Measurements from ENCODE around the gene AP3B1. TPM values are rescaled to one million over a fixed set of nuclear protein-coding genes. Genes with fewer than 3 reads are reported as not detected.
"Not testable (repeated sequence)": the region's sequence is repeated elsewhere in the genome, so short reads cannot be mapped to it uniquely, and the experiment has no call there.

The AP3B1 gene
- total RNA-seq, 1 experiment from 2014 or later = 41.8 TPM

GRCh38 chr5:78067581-78067980 is 226.9 kb downstream of the AP3B1 start:
- no CpG with 5 or more reads among the region's 3 CpGs for WGBS (ENCODE audit: extremely low coverage, insufficient read length, low lambda C conversion rate)
- not testable (repeated sequence) for H2BK5ac ChIP-seq (ENCODE audit: insufficient read length, low read length); H2BK20ac ChIP-seq (ENCODE audit: low read depth, low read length, poor library complexity, severe bottlenecking); H3K79me1 ChIP-seq (ENCODE audit: insufficient read depth, low read depth, low read length, poor library complexity, severe bottlenecking); H3K4me1 Mint-ChIP-seq; H3K27me3 ChIP-seq (ENCODE audit: insufficient read depth, low read length); H3K18ac ChIP-seq (ENCODE audit: insufficient read length, low read depth, low read length); H3K4me3 Mint-ChIP-seq; H3K23ac ChIP-seq (ENCODE audit: insufficient read length, low read depth, low read length); H4K20me1 ChIP-seq (ENCODE audit: control insufficient read depth, insufficient read depth, insufficient read length); H4K91ac ChIP-seq (ENCODE audit: insufficient read length, low read depth, low read length); H3K79me2 ChIP-seq (ENCODE audit: insufficient read depth, low read length); H3K27ac ChIP-seq (ENCODE audit: insufficient read length, low read depth, low read length); H2AK5ac ChIP-seq (ENCODE audit: insufficient read length, low read length); DNase-seq; H3K4me2 ChIP-seq (ENCODE audit: insufficient read depth, insufficient read length, low read length); H3K23me2 ChIP-seq (ENCODE audit: insufficient read length, low read depth, low read length, poor library complexity, severe bottlenecking); H3K9me3 ChIP-seq (ENCODE audit: control insufficient read depth, low read depth, low read length); H3K9ac ChIP-seq (ENCODE audit: extremely low read depth, insufficient read length, low read length); H3K27me3 Mint-ChIP-seq (ENCODE audit: low read depth); H3K4ac ChIP-seq (ENCODE audit: low read depth, low read length); H2AFZ ChIP-seq (ENCODE audit: low read length); H2BK120ac ChIP-seq (ENCODE audit: low read depth, low read length, poor library complexity, severe bottlenecking); H4K5ac ChIP-seq (ENCODE audit: insufficient read length, low read depth, low read length); H4K8ac ChIP-seq (replicated peaks; ENCODE audit: insufficient read length, low read depth, low read length); H3K27ac Mint-ChIP-seq; H2BK12ac ChIP-seq (ENCODE audit: insufficient read length, low read depth, low read length); H3K14ac ChIP-seq (ENCODE audit: insufficient read depth, low read length); H3K56ac ChIP-seq (ENCODE audit: insufficient read length, low read depth, low read length); H2BK15ac ChIP-seq (ENCODE audit: low read depth, low read length); H3K4me1 ChIP-seq (ENCODE audit: insufficient read depth, low read length); H3T11ph ChIP-seq (ENCODE audit: low read length)
- Mint-ChIP-seq H3K36me3 (ENCODE audit: insufficient read depth in 1 of 3, low read depth in 3 of 3) (peaks cover 29 to 32% (median 32%) of the 10 kb centered on the region in 3 experiments), H3K9me3 (peaks cover 23 to 26% of the 10 kb centered on the region in 2 experiments)

GRCh38 chr5:78066722-78067121 is 227.8 kb downstream of the AP3B1 start:
- H3K27ac ChIP-seq (ENCODE audit: insufficient read length, low read depth, low read length); H3K4me3 Mint-ChIP-seq; H2AFZ ChIP-seq (ENCODE audit: low read length); H3K56ac ChIP-seq (ENCODE audit: insufficient read length, low read depth, low read length); H2BK120ac ChIP-seq (ENCODE audit: low read depth, low read length, poor library complexity, severe bottlenecking); H3K4me1 Mint-ChIP-seq; H3K4ac ChIP-seq (ENCODE audit: low read depth, low read length); H2BK5ac ChIP-seq (ENCODE audit: insufficient read length, low read length); H4K5ac ChIP-seq (ENCODE audit: insufficient read length, low read depth, low read length); H3K14ac ChIP-seq (ENCODE audit: insufficient read depth, low read length); H3K9me3 ChIP-seq (ENCODE audit: control insufficient read depth, low read depth, low read length); H2BK20ac ChIP-seq (ENCODE audit: low read depth, low read length, poor library complexity, severe bottlenecking); H2BK15ac ChIP-seq (ENCODE audit: low read depth, low read length); H3K23ac ChIP-seq (ENCODE audit: insufficient read length, low read depth, low read length); H4K20me1 ChIP-seq (ENCODE audit: control insufficient read depth, insufficient read depth, insufficient read length); H3K9ac ChIP-seq (ENCODE audit: extremely low read depth, insufficient read length, low read length); H3K4me2 ChIP-seq (ENCODE audit: insufficient read depth, insufficient read length, low read length); H3K79me2 ChIP-seq (ENCODE audit: insufficient read depth, low read length); H3K4me1 ChIP-seq (ENCODE audit: insufficient read depth, low read length); H3K79me1 ChIP-seq (ENCODE audit: insufficient read depth, low read depth, low read length, poor library complexity, severe bottlenecking); H4K91ac ChIP-seq (ENCODE audit: insufficient read length, low read depth, low read length); H3K18ac ChIP-seq (ENCODE audit: insufficient read length, low read depth, low read length); H3K27ac Mint-ChIP-seq; H3K23me2 ChIP-seq (ENCODE audit: insufficient read length, low read depth, low read length, poor library complexity, severe bottlenecking); H3T11ph ChIP-seq (ENCODE audit: low read length); H2AK5ac ChIP-seq (ENCODE audit: insufficient read length, low read length); H4K8ac ChIP-seq (replicated peaks; ENCODE audit: insufficient read length, low read depth, low read length); H2BK12ac ChIP-seq (ENCODE audit: insufficient read length, low read depth, low read length); H3K27me3 Mint-ChIP-seq (ENCODE audit: low read depth); H3K27me3 ChIP-seq (ENCODE audit: insufficient read depth, low read length); DNase-seq: not testable (repeated sequence)
- H3K9me3 Mint-ChIP-seq = peaks cover 23 to 26% of the 10 kb centered on the region in 2 experiments
- WGBS (ENCODE audit: extremely low coverage, insufficient read length, low lambda C conversion rate) = no CpG with 5 or more reads among the region's 5 CpGs
- peaks cover 29 to 32% (median 32%) of the 10 kb centered on the region in 3 experiments for H3K36me3 Mint-ChIP-seq (ENCODE audit: insufficient read depth in 1 of 3, low read depth in 3 of 3)

Data from H9 (cell line).